Trophoblast cell (in vitro differentiated cells and primary cell): ENCODE measurements around the gene COMMD3.

Experiments
- DNase-seq, 2 donors: peaks; one replicate each; pipeline ENCODE4 v3.0.0-alpha.2; 2016
- H2AFZ ChIP-seq: 2 replicates; pipeline ENCODE4 v1.6.1; 2013; ENCODE audit warnings: low read length, moderate library complexity, mild to moderate bottlenecking; ENCODE audit not compliant: insufficient read depth, poor library complexity
- H2AK5ac ChIP-seq: 2 replicates; pipeline ENCODE4 v1.6.1; 2013; ENCODE audit warnings: mild to moderate bottlenecking, low read length
- H2BK120ac ChIP-seq: 2 replicates; pipeline ENCODE4 v1.6.1; 2013; ENCODE audit warnings: low read length, mild to moderate bottlenecking, moderate library complexity; ENCODE audit not compliant: insufficient read depth, poor library complexity
- H2BK12ac ChIP-seq: 2 replicates; pipeline ENCODE4 v1.6.1; 2013; ENCODE audit warnings: mild to moderate bottlenecking, low read length, moderate library complexity
- H2BK5ac ChIP-seq: 2 replicates; pipeline ENCODE4 v1.6.1; 2013; ENCODE audit warnings: low read length, low read depth, moderate library complexity, mild to moderate bottlenecking; ENCODE audit not compliant: poor library complexity
- H3K14ac ChIP-seq: 2 replicates; pipeline ENCODE4 v1.6.1; 2013; ENCODE audit warnings: mild to moderate bottlenecking, low read length
- H3K18ac ChIP-seq: 2 replicates; pipeline ENCODE4 v1.6.1; 2013; ENCODE audit warnings: mild to moderate bottlenecking, low read length
- H3K23ac ChIP-seq: 2 replicates; pipeline ENCODE4 v1.6.1; 2013; ENCODE audit warnings: low read length
- H3K27ac ChIP-seq: 2 replicates; pipeline ENCODE4 v1.5.1; 2013; ENCODE audit warnings: low read depth, mild to moderate bottlenecking, inconsistent platforms, low read length, moderate library complexity
- H3K27me3 ChIP-seq: 2 replicates; pipeline ENCODE4 v1.6.1; 2013; ENCODE audit warnings: inconsistent platforms, mild to moderate bottlenecking, low read length, moderate library complexity; ENCODE audit not compliant: insufficient read depth
- H3K36me3 ChIP-seq, 2 experiments: 1 replicate in 1 of 2; 2 replicates in 1 of 2; pipeline ENCODE4 v1.6.1; 2013; ENCODE audit warnings: low read length in 2 of 2, mild to moderate bottlenecking in 2 of 2, moderate library complexity in 1 of 2; ENCODE audit not compliant: insufficient read depth in 2 of 2, control insufficient read depth in 1 of 2
- H3K4ac ChIP-seq: 2 replicates; pipeline ENCODE4 v1.6.1; 2013; ENCODE audit warnings: low read depth, mild to moderate bottlenecking, low read length, moderate library complexity
- H3K4me1 ChIP-seq, 2 experiments: 1 replicate in 1 of 2; 2 replicates in 1 of 2; pipeline ENCODE4 v1.6.1; 2013; ENCODE audit warnings: low read length in 2 of 2, mild to moderate bottlenecking in 2 of 2, moderate library complexity in 1 of 2; ENCODE audit not compliant: insufficient read depth in 2 of 2, control insufficient read depth in 1 of 2
- H3K4me2 ChIP-seq: 2 replicates; pipeline ENCODE4 v1.6.1; 2013; ENCODE audit warnings: inconsistent platforms, mild to moderate bottlenecking, low read length, moderate library complexity
- H3K4me3 ChIP-seq: 2 replicates; pipeline ENCODE4 v1.5.1; 2013; ENCODE audit warnings: mild to moderate bottlenecking, low read depth, low read length, inconsistent platforms
- H3K79me1 ChIP-seq: one replicate; pipeline ENCODE4 v1.6.1; 2013; ENCODE audit warnings: low read length
- H3K79me2 ChIP-seq: 2 replicates; pipeline ENCODE4 v1.6.1; 2013; ENCODE audit warnings: low read length, mild to moderate bottlenecking; ENCODE audit not compliant: control insufficient read depth, insufficient read depth, poor library complexity
- H3K9ac ChIP-seq: 2 replicates; pipeline ENCODE4 v1.6.1; 2013; ENCODE audit warnings: mild to moderate bottlenecking, low read length
- H3K9me3 ChIP-seq: 2 replicates; pipeline ENCODE4 v1.6.1; 2013; ENCODE audit warnings: low read depth, mild to moderate bottlenecking, control low read depth, inconsistent platforms, low read length; ENCODE audit not compliant: insufficient read depth
- H4K12ac ChIP-seq: 2 replicates; pipeline ENCODE4 v1.6.1; 2013; ENCODE audit warnings: low read depth, mild to moderate bottlenecking, low read length, moderate library complexity
- H4K8ac ChIP-seq: 2 replicates; pipeline ENCODE4 v1.6.1; 2013; ENCODE audit warnings: low read depth, mild to moderate bottlenecking, low read length, moderate library complexity
- H4K91ac ChIP-seq: one replicate; pipeline ENCODE4 v1.6.1; 2013; ENCODE audit warnings: low read depth, mild to moderate bottlenecking, low read length, moderate library complexity
- WGBS: extraction: QIAGEN DNeasy Blood & Tissue Kit; methylation state at CpG from one replicate; pipeline ENCODE4 v1.1.7; 2013; ENCODE audit warnings: missing lambda C conversion rate; ENCODE audit not compliant: insufficient read length, insufficient coverage; ENCODE audit errors: extremely low coverage; 5-methylcytosine and 5-hydroxymethylcytosine counted together

The COMMD3 gene

DNA sequence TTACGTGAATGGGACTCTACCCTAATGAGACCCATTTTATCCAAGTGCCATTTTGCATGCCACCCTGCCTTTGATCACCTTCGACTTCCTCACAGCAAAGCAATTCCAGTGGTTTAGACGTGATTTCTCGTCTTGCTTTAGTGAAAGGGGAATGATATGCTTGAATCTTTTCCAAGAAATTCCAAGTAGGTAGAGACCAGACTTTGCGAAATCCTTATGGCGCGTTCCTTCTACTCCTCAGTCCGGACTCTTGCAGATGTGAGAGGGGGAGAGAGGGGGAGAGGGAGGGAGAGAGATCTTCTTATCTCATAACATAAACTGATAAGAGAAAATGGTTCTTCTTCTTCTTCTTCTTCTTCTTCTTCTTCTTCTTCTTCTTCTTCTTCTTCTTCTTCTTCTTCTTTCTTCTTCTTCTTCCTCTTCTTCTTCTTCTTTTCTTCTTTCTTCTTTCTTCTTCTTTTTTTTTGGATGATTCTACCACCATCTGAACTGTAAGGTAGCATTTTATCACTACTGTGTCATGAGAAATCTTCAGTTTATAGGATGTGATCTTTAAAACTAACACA, 30.0 kb downstream of the COMMD3 start:
- Histone ChIP-seq H4K12ac (no peak overlapping the region), H2AFZ (no peak overlapping the region), H3K18ac (no peak overlapping the region), H3K23ac (no peak overlapping the region), H2AK5ac (no peak overlapping the region), H3K9me3 (peaks cover 11% of the 10 kb centered on the region), H3K4me3 (no peak overlapping the region), H3K4me2 (no peak overlapping the region), H4K8ac (no peak overlapping the region), H4K91ac (no peak overlapping the region), H3K9ac (no peak overlapping the region), H3K79me1 (no peaks in the 10 kb centered on the region), H3K36me3 (no peaks in the 10 kb centered on the region), H3K27ac (no peak overlapping the region), H3K4ac (no peak overlapping the region), H3K27me3 (peaks cover 30% of the 10 kb centered on the region), H2BK120ac (no peak overlapping the region), H3K14ac (no peak overlapping the region), H3K79me2 (no peaks in the 10 kb centered on the region), H2BK5ac (no peak overlapping the region), H3K4me1 (peaks cover 8 to 9% of the 10 kb centered on the region in 2 experiments), H2BK12ac (no peak overlapping the region)
- WGBS: no CpG with 5 or more reads among the region's 8 CpGs
- no peak for DNase-seq

DNA sequence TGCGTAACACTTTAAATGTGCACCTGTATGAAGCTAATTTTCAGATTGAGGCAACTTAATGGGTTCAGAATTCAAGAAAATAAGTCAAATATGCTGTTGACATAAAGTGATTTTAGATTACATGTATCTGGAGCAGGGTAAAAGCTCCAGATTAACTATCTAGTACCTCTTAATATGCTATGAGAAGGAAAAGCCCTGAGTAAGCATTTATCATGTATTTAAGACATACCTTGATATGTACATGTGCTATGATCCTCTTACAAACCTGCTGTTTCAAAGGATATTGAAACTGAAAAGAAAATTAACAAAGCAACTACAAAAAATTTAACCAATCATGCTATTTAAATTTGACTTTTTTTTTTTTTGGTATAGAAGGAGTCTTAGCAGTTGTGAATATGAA, 33.6 kb downstream of the COMMD3 start:
- Histone ChIP-seq H2AFZ (no peak overlapping the region), H3K4me2 (no peak overlapping the region), H4K12ac (no peak overlapping the region), H4K91ac (no peak overlapping the region), H3K79me2 (no peaks in the 10 kb centered on the region), H2BK5ac (no peak overlapping the region), H3K14ac (no peak overlapping the region), H3K4ac (no peak overlapping the region), H3K79me1 (no peaks in the 10 kb centered on the region), H3K9me3 (peaks cover 11% of the 10 kb centered on the region), H4K8ac (no peak overlapping the region), H3K4me3 (no peak overlapping the region), H3K36me3 (no peaks in the 10 kb centered on the region), H2AK5ac (no peak overlapping the region), H3K4me1 (peaks cover 5 to 6% of the 10 kb centered on the region in 2 experiments), H3K23ac (no peak overlapping the region), H3K27ac (no peak overlapping the region), H3K18ac (no peak overlapping the region), H3K27me3 (peaks cover 15% of the 10 kb centered on the region), H2BK120ac (no peak overlapping the region), H3K9ac (no peak overlapping the region), H2BK12ac (no peak overlapping the region)
- DNase-seq: no peak
- WGBS: no CpG with 5 or more reads among the region's 1 CpG

DNA sequence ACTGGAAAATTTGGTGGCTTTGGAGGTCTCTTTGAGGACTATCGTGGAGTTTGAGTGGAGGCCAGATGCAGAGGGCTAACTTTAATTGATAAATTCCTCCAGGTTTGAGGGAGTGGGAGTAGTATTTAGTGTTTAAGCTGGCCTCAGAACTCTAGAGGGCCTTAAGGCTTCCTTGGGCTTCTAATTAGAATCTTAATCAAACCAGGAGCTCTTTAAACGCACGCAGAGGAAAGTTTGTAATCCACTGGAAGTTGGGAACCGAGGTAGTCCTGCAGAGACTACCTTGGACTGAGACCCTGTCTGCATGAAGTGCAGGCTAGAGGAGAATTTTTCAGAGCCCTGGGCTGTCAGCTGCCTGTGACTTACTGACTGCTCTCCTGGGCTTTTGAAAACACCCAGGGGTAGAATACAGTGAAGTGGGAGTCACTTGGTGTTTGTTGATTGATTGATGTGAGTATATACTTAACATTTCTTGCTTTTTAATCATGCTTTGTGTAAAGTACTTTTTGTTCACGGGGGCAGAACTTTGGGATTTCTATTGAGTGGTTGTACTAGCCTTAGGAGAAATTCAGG, 35.0 kb downstream of the COMMD3 start:
- no peak overlapping the region for H3K14ac ChIP-seq

DNA sequence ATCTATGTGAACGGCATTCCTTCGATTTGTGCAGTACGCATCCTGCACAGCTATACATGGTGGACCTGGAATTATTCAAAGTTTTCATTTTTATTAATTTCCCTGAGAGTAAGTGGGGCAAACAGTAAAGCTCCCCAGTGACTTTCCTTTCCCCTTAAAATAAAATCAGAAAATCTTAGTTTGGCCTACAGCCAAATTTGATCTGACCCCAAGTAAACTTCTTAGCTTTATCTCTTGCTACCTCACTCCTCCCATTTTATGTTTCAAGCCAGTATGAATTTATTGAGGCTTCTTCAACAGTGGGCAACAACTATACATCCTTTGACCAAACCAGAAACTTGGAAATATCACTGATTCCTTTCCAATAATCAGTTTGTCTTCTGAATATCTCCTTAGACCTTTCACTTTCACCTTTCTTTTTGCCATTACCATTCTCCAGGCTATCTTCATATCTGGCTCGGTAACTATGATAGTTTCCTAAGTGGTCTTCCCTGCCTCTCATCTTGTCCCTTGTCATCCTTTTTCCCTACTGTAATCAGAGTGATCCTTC, 40.2 kb downstream of the COMMD3 start:
- Histone ChIP-seq H3K4me3 (no peak overlapping the region), H3K9ac (no peak overlapping the region), H4K8ac (no peak overlapping the region), H2BK12ac (no peak overlapping the region), H3K4ac (no peak overlapping the region), H3K9me3 (no peaks in the 10 kb centered on the region), H3K18ac (no peak overlapping the region), H3K23ac (no peak overlapping the region), H2BK120ac (no peak overlapping the region), H3K79me2 (no peaks in the 10 kb centered on the region), H2BK5ac (no peak overlapping the region), H2AFZ (no peak overlapping the region), H4K12ac (no peak overlapping the region), H3K36me3 (no peaks in the 10 kb centered on the region), H2AK5ac (no peak overlapping the region), H3K27ac (no peak overlapping the region), H3K4me1 (no peaks in the 10 kb centered on the region), H4K91ac (no peak overlapping the region), H3K79me1 (no peaks in the 10 kb centered on the region), H3K14ac (no peak overlapping the region), H3K27me3 (no peaks in the 10 kb centered on the region), H3K4me2 (no peak overlapping the region)
- no CpG with 5 or more reads among the region's 4 CpGs for WGBS
- no peak for DNase-seq

More for the DNA sequence above, 35.0 kb downstream of the COMMD3 start:
- no peak overlapping the region for H3K4ac ChIP-seq
- H2BK120ac ChIP-seq: no peak overlapping the region
- no peaks in the 10 kb centered on the region for H3K79me1 ChIP-seq
- H3K36me3 ChIP-seq: no peaks in the 10 kb centered on the region
- H3K4me3 ChIP-seq: no peak overlapping the region
- H3K23ac ChIP-seq: no peak overlapping the region
- H4K8ac ChIP-seq: no peak overlapping the region
- WGBS: no CpG with 5 or more reads among the region's 5 CpGs
- no peak overlapping the region for H4K12ac ChIP-seq
- no peak overlapping the region for H2BK5ac ChIP-seq
- H2AK5ac ChIP-seq: no peak overlapping the region
- H4K91ac ChIP-seq: no peak overlapping the region
- no peak overlapping the region for H2BK12ac ChIP-seq
- no peak overlapping the region for H3K4me2 ChIP-seq
- H3K9me3 ChIP-seq: no peaks in the 10 kb centered on the region
- peaks cover under 1% of the 10 kb centered on the region for H3K27me3 ChIP-seq
- H3K4me1 ChIP-seq: no peaks in the 10 kb centered on the region
- no peak for DNase-seq
- H3K9ac ChIP-seq: no peak overlapping the region
- H3K18ac ChIP-seq: no peak overlapping the region
- no peak overlapping the region for H3K27ac ChIP-seq
- H3K79me2 ChIP-seq: no peaks in the 10 kb centered on the region
- H2AFZ ChIP-seq: no peak overlapping the region
